GM23248 (cell line): ENCODE measurements around the gene PRKCE. TPM values are rescaled to one million over a fixed set of nuclear protein-coding genes. Genes with fewer than 3 reads are reported as not detected.

ENCODE experiments used
- DNase-seq: peaks from one replicate; pipeline ENCODE4 v3.0.0-alpha.2; 2015
- H2AFZ ChIP-seq: fragments of 200-600 bp; sonication (generic); 2 replicates; pipeline ENCODE4 v1.6.1; 2016; ENCODE audit warnings: antibody characterized with exemption
- H3F3A ChIP-seq: fragments of 200-600 bp; sonication (generic); 2 replicates; pipeline ENCODE4 v1.6.1; 2016; ENCODE audit warnings: mild to moderate bottlenecking, antibody characterized with exemption, mixed run types; ENCODE audit not compliant: insufficient read depth
- H3K27ac ChIP-seq: fragments of 200-600 bp; sonication (generic); 2 replicates; pipeline ENCODE4 v1.5.1; 2016; ENCODE audit warnings: mild to moderate bottlenecking
- H3K27me3 ChIP-seq: fragments of 200-600 bp; sonication (generic); replicated peaks from 2 replicates; pipeline ENCODE4 v1.6.1; 2016; ENCODE audit warnings: mild to moderate bottlenecking; ENCODE audit not compliant: insufficient read depth
- H3K36me3 ChIP-seq: fragments of 200-600 bp; sonication (generic); 2 replicates; pipeline ENCODE4 v1.6.1; 2016; ENCODE audit warnings: low read depth, mild to moderate bottlenecking
- H3K4me1 ChIP-seq: fragments of 200-600 bp; sonication (generic); 2 replicates; pipeline ENCODE4 v1.6.1; 2016; ENCODE audit warnings: mild to moderate bottlenecking; ENCODE audit not compliant: insufficient read depth
- H3K4me2 ChIP-seq: fragments of 200-600 bp; sonication (generic); one replicate; pipeline ENCODE4 v1.6.1; 2016; ENCODE audit warnings: mild to moderate bottlenecking; ENCODE audit not compliant: unreplicated experiment
- H3K4me3 ChIP-seq: fragments of 200-600 bp; sonication (generic); 2 replicates; pipeline ENCODE4 v1.5.1; 2016; ENCODE audit warnings: mild to moderate bottlenecking
- H3K79me2 ChIP-seq: fragments of 200-600 bp; sonication (generic); 2 replicates; pipeline ENCODE4 v1.6.1; 2016; ENCODE audit warnings: mild to moderate bottlenecking; ENCODE audit not compliant: insufficient read depth
- H3K9ac ChIP-seq: fragments of 200-600 bp; sonication (generic); 2 replicates; pipeline ENCODE4 v1.6.1; 2016; ENCODE audit warnings: mild to moderate bottlenecking
- H3K9me2 ChIP-seq: fragments of 200-600 bp; sonication (generic); 2 replicates; pipeline ENCODE4 v1.6.1; 2016; ENCODE audit warnings: mixed run types, mild to moderate bottlenecking, moderate library complexity; ENCODE audit not compliant: insufficient read depth
- H3K9me3 ChIP-seq: fragments of 200-600 bp; sonication (generic); one replicate; pipeline ENCODE4 v1.6.1; 2017; ENCODE audit warnings: low read depth
- H4K20me1 ChIP-seq: fragments of 200-600 bp; sonication (generic); 2 replicates; pipeline ENCODE4 v1.6.0; 2016; ENCODE audit not compliant: insufficient read depth
- EZH2 ChIP-seq: fragments of 200-600 bp; sonication (generic); IDR thresholded peaks from 2 replicates; pipeline ENCODE4 v1.6.1; 2018; ENCODE audit warnings: antibody characterized with exemption, mild to moderate bottlenecking; ENCODE audit not compliant: insufficient read depth, poor library complexity, severe bottlenecking
- EZH2phosphoT487 ChIP-seq: fragments of 200-600 bp; sonication (generic); IDR thresholded peaks from 2 replicates; pipeline ENCODE4 v1.6.1; 2018; ENCODE audit warnings: antibody characterized with exemption, moderate library complexity, mild to moderate bottlenecking, low read depth; ENCODE audit not compliant: insufficient read depth
- WGBS, 2 experiments: methylation state at CpG; one replicate each; pipeline ENCODE4 v1.1.6; 2015 to 2017; ENCODE audit warnings: low lambda C conversion rate in 2 of 2, low coverage in 1 of 2; ENCODE audit errors: missing lambda C conversion rate in 2 of 2; 5-methylcytosine and 5-hydroxymethylcytosine counted together
- in situ Hi-C: fragments of 300-500 bp; cut with MboI; formaldehyde crosslinking; loops from 2 replicates; pipeline ENCODE4 v1.15.0; 2020
- polyA plus RNA-seq: library from polyadenylated mRNA; unstranded; fragments of >200 nt; fragmentation: Nextera tagmentation; extraction: Ambion mirVana; gene quantifications from 2 replicates; pipeline ENCODE4 v1.2.1, GENCODE V29; 2016
- total RNA-seq: library from RNA; depleted of rRNA; stranded (reverse); fragments of >200 nt; shearing (Covaris generic); gene quantifications from 2 replicates; pipeline ENCODE4 v1.2.3, GENCODE V29; 2014

PRKCE gene
- total and polyA plus RNA-seq, 2 experiments from 2014 or later: 5.9 to 7.0 TPM

DNA sequence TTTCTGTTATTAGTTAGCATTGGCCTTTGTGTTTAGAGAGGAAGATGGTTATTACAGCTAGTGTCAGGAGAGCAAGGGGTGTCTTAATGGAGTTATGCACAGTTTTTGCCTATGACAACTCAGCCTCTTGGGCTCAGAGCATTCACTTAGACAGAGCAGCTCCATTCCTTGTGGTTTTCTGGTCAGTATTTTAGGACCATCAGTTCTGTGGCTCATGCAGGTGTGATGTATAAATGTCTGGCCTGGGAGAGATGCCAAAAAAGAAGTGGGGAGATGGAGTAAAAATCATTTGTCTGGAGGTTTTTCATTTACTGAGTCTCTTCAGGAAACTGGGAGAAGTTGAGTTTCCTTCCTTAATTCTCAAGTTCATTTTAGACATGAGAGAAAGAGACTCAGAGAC lies 79.7 kb downstream of the PRKCE start:
- H3F3A ChIP-seq: no peaks in the 10 kb centered on the region
- no peak for TF ChIP-seq EZH2
- TF ChIP-seq EZH2phosphoT487: no peak
- H3K36me3 ChIP-seq: no peaks in the 10 kb centered on the region
- H3K4me3 ChIP-seq: no peak overlapping the region
- H3K4me1 ChIP-seq: no peaks in the 10 kb centered on the region
- peaks cover 78% of the 10 kb centered on the region for H3K79me2 ChIP-seq
- H3K9me3 ChIP-seq: no peaks in the 10 kb centered on the region
- H3K27ac ChIP-seq: no peak overlapping the region
- H3K9ac ChIP-seq: no peak overlapping the region
- no peak for DNase-seq
- no peaks in the 10 kb centered on the region for H4K20me1 ChIP-seq
- no peak overlapping the region for H3K4me2 ChIP-seq
- no peaks in the 10 kb centered on the region for H3K9me2 ChIP-seq
- in situ Hi-C loops: no loop called here
- H2AFZ ChIP-seq: no peak overlapping the region
- no peaks in the 10 kb centered on the region for H3K27me3 ChIP-seq

DNA sequence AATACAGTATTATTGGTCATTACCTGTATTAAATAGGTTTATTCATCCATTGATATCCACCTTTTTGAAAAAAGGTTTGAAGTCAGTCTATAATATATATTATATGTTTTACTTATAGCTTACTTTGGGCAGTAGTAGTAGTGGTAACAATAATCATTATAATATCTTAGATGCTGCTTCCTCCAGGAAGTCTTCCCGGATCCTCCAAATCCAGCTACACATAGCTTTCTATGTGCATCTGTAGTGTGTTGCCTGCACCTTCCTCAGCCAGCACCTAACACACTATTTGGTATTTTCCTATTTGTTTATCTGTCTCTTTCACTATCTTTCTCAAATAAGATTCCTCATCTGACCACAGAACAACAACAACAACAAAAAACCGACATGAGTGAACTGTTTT lies 81.0 kb downstream of the PRKCE start:
- DNase-seq: no peak
- WGBS, 2 experiments: 91 to 92% methylated on average over 2 of the region's 2 CpGs
- no peaks in the 10 kb centered on the region for H3K36me3 ChIP-seq
- H3K9me2 ChIP-seq: no peaks in the 10 kb centered on the region
- H3K9me3 ChIP-seq: no peaks in the 10 kb centered on the region
- no peak overlapping the region for H3K4me3 ChIP-seq
- no peaks in the 10 kb centered on the region for H4K20me1 ChIP-seq
- H3F3A ChIP-seq: 0 out of 2 replicates have a peak, but pooled peaks cover 5% of the 10 kb centered on the region
- no peak overlapping the region for H3K9ac ChIP-seq
- TF ChIP-seq EZH2 (no peak), EZH2phosphoT487 (no peak)
- no peak overlapping the region for H3K27ac ChIP-seq
- peaks cover 11% of the 10 kb centered on the region; the same call in 1 of the 2 replicates for H3K4me1 ChIP-seq
- in situ Hi-C loops: no loop called here
- no peak overlapping the region for H3K4me2 ChIP-seq
- no peak overlapping the region for H2AFZ ChIP-seq
- peaks cover 66% of the 10 kb centered on the region for H3K79me2 ChIP-seq
- no peaks in the 10 kb centered on the region for H3K27me3 ChIP-seq

DNA sequence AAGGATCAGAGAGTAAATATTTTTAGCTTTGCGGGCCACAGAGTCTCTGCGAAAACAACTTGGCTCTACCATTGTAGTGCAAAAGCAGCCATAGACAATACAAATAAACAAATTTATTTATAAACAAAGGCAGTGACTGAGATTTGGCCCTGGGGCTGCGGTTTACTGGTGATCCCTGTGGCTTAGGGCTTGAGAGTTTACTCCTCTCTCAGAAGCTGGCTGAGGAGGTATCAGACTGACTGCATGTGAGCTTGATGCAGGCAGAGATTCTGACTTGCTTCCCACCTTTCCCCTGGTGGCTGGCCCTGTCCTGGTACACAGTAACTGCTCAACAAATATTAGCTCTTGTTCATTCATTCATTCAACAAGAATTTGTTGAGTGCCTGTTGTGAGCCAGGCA lies 81.5 kb downstream of the PRKCE start:
- DNase-seq: no peak
- 99% methylated on average over 3 of the region's 3 CpGs for WGBS, 2 experiments
- Histone ChIP-seq H3K9me2 (no peaks in the 10 kb centered on the region), H3K27ac (no peak overlapping the region), H3K27me3 (no peaks in the 10 kb centered on the region), H3F3A (0 out of 2 replicates have a peak, but pooled peaks cover 5% of the 10 kb centered on the region), H3K4me1 (peaks cover 12% of the 10 kb centered on the region; the same call in 1 of the 2 replicates), H3K4me3 (no peak overlapping the region), H3K4me2 (no peak overlapping the region), H3K36me3 (no peaks in the 10 kb centered on the region), H3K79me2 (peaks cover 67% of the 10 kb centered on the region), H3K9ac (no peak overlapping the region), H3K9me3 (no peaks in the 10 kb centered on the region), H2AFZ (no peak overlapping the region), H4K20me1 (no peaks in the 10 kb centered on the region)
- TF ChIP-seq EZH2 (no peak), EZH2phosphoT487 (no peak)
- in situ Hi-C loops: no loop called here

DNA sequence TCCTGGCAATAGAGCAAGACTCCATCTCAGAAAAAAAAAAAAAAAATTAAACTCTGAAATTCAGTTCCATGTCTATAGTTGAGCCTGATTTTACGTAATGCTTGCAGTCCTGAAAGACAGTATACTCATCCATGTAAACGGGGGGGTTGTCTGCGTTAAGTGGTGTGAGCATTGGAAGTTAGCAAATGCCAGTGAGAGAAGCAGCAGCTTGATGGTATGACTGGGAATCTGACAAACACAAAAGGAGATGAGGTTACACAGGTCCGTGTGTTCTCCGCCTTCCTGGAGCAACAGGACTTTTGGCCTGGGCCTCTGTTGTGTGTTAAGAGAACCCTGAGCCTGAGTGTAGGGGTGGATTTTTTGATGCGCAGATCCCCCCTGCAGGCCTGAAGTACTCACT lies 82.9 kb downstream of the PRKCE start:
- in situ Hi-C loops: no loop called here
- Histone ChIP-seq H3K4me3 (no peak overlapping the region), H3F3A (0 out of 2 replicates have a peak, but pooled peaks cover 5% of the 10 kb centered on the region), H3K4me2 (no peak overlapping the region), H3K27ac (no peak overlapping the region), H2AFZ (no peak overlapping the region), H4K20me1 (no peaks in the 10 kb centered on the region), H3K36me3 (no peaks in the 10 kb centered on the region), H3K9me2 (no peaks in the 10 kb centered on the region), H3K79me2 (peaks cover 67% of the 10 kb centered on the region), H3K4me1 (peaks cover 12% of the 10 kb centered on the region; the same call in 1 of the 2 replicates), H3K9me3 (no peaks in the 10 kb centered on the region), H3K9ac (no peak overlapping the region), H3K27me3 (no peaks in the 10 kb centered on the region)
- no peak for DNase-seq
- 98 to 99% methylated on average over 6 of the region's 6 CpGs for WGBS, 2 experiments
- TF ChIP-seq EZH2phosphoT487 (no peak), EZH2 (no peak)

DNA sequence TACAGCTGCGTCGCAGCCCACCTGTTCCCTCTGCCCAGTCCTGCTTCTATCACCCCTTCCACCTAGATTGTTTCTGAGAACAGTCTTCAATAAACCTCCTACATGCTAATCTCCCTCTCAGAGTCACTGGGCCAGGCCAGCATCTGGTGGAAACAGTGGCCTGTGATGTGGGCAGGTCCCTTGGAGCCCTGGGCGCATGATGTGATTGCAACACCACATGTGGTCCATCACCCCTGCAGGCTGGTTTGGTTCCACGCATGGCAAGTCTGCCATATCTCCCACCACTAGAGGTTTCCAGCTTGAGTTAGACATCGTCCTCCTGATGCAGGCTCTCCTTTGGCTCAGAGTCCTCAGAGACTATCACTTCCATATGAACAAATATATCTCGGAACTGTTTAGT lies 83.5 kb downstream of the PRKCE start:
- Histone ChIP-seq H3K4me1 (peaks cover 14% of the 10 kb centered on the region; the same call in 1 of the 2 replicates), H3K27ac (no peak overlapping the region), H4K20me1 (no peaks in the 10 kb centered on the region), H3K9ac (no peak overlapping the region), H3K9me3 (no peaks in the 10 kb centered on the region), H3K9me2 (no peaks in the 10 kb centered on the region), H3K36me3 (no peaks in the 10 kb centered on the region), H3F3A (0 out of 2 replicates have a peak, but pooled peaks cover 5% of the 10 kb centered on the region), H3K4me3 (no peak overlapping the region), H3K79me2 (peaks cover 67% of the 10 kb centered on the region), H3K27me3 (no peaks in the 10 kb centered on the region), H3K4me2 (no peak overlapping the region), H2AFZ (no peak overlapping the region)
- in situ Hi-C loops: no loop called here
- TF ChIP-seq EZH2: no peak
- no peak for TF ChIP-seq EZH2phosphoT487
- peak; percentile 23 for DNase-seq
- 65 to 73% methylated on average over 6 of the region's 6 CpGs for WGBS, 2 experiments
